HCT116 (cell line): ENCODE results near the gene ZNF652. TPM values are rescaled to one million over a fixed set of nuclear protein-coding genes. Genes with fewer than 3 reads are reported as not detected.

Source experiments
- ATAC-seq: fragments of 200-7000 bp; cut with Tn5 transposase; 2 replicates; pipeline ENCODE4 v1.9.1; 2020; ENCODE audit warnings: mild to moderate bottlenecking, moderate library complexity
- BruUV-seq: library from RNA; stranded (reverse); fragments of 400-500 nt; replicated peaks from 2 replicates; lab custom pipeline; 2021; lab: Mats Ljungman, UMichigan
- CTCF ChIA-PET: fragments of 300-600 bp; sonication (Branson Sonifier 250); formaldehyde crosslinking; loops from one replicate; lab custom pipeline; 2021; ENCODE audit warnings: antibody characterized with exemption; lab: Charles Lee
- POLR2A ChIA-PET: fragments of 300-600, 350-600 bp; sonication (Branson Sonifier 250); formaldehyde crosslinking; loops from one replicate; lab custom pipeline; 2021; ENCODE audit warnings: antibody characterized with exemption; lab: Charles Lee
- RAD21 ChIA-PET, 2 experiments: fragments of 300-600 bp; sonication (Branson Sonifier 250); formaldehyde crosslinking; loops; one replicate each; lab custom pipeline; 2023; ENCODE audit warnings: low total read pairs in 2 of 2; ENCODE audit not compliant: uncharacterized antibody in 2 of 2, unreplicated experiment in 2 of 2, low non-redundant PET in 1 of 2; lab: Charles Lee
- DNase-seq: peaks from one replicate; pipeline ENCODE4 v3.0.0-alpha.2; 2010; ENCODE audit warnings: low read depth, low spot score
- H2AFZ ChIP-seq: fragments of 200-600 bp; shearing (Covaris generic), sonication (generic); 2 replicates; pipeline ENCODE4 v1.6.1; 2017; ENCODE audit warnings: low read depth, mixed run types, mixed read lengths, antibody characterized with exemption, low read length; ENCODE audit not compliant: poor library complexity, severe bottlenecking
- H3K27ac ChIP-seq: 2 replicates; pipeline ENCODE4 v1.5.1; 2012; ENCODE audit warnings: low read depth, low read length
- H3K27me3 ChIP-seq: fragments of 200-600 bp; sonication (generic); 2 replicates; pipeline ENCODE4 v1.6.1; 2016; ENCODE audit warnings: mixed run types, low read length, mixed read lengths; ENCODE audit not compliant: insufficient read depth
- H3K36me3 ChIP-seq, 2 experiments: fragments of 200-500 bp in 1 of 2; fragments of 200-600 bp in 1 of 2; sonication (Bioruptor generic) in 1 of 2; sonication (generic) in 1 of 2; 2 replicates each; pipeline versions ENCODE4 v1.5.1 to v1.6.1; 2014 to 2016; ENCODE audit warnings: low read length in 2 of 2, inconsistent platforms in 1 of 2, mixed read lengths in 1 of 2, mixed run types in 1 of 2; ENCODE audit not compliant: insufficient read depth in 2 of 2, control insufficient read depth in 1 of 2
- H3K4me1 ChIP-seq, 2 experiments: fragments of 200-600 bp in 1 of 2; sonication (generic) in 1 of 2; 2 replicates each; pipeline versions ENCODE4 v1.5.1 to v1.6.1; 2012 to 2017; ENCODE audit warnings: low read length in 2 of 2, inconsistent platforms in 1 of 2, mild to moderate bottlenecking in 1 of 2, mixed read lengths in 1 of 2, mixed run types in 1 of 2, moderate library complexity in 1 of 2; ENCODE audit not compliant: insufficient read depth in 2 of 2, control insufficient read depth in 1 of 2
- H3K4me2 ChIP-seq: fragments of 200-600 bp; sonication (generic); 2 replicates; pipeline ENCODE4 v1.6.1; 2017; ENCODE audit warnings: mixed run types, low read length, mixed read lengths
- H3K4me3 ChIP-seq, 2 experiments: fragments of 200-600 bp in 1 of 2; sonication (generic) in 1 of 2; replicated peaks in 1 of 2; 2 replicates each; pipeline ENCODE4 v1.5.1; 2011 to 2016; ENCODE audit warnings: low read length in 2 of 2, control low read depth in 1 of 2, low read depth in 1 of 2, mild to moderate bottlenecking in 1 of 2, mixed read lengths in 1 of 2, mixed run types in 1 of 2
- H3K79me2 ChIP-seq: fragments of 200-600 bp; sonication (generic); 2 replicates; pipeline ENCODE4 v1.6.1; 2017; ENCODE audit warnings: mild to moderate bottlenecking, mixed run types, low read length, moderate library complexity, mixed read lengths; ENCODE audit not compliant: insufficient read depth
- H3K9ac ChIP-seq: fragments of 200-600 bp; sonication (generic); 2 replicates; pipeline ENCODE4 v1.6.1; 2016; ENCODE audit warnings: low read length, mixed read lengths
- H3K9me2 ChIP-seq: fragments of 200-600 bp; sonication (generic), shearing (Covaris generic); 2 replicates; pipeline ENCODE4 v1.6.1; 2017; ENCODE audit warnings: mixed run types, mild to moderate bottlenecking, moderate library complexity; ENCODE audit not compliant: insufficient read depth
- H3K9me3 ChIP-seq, 2 experiments: fragments of 200-500 bp in 1 of 2; fragments of 200-600 bp in 1 of 2; sonication (Bioruptor generic) in 1 of 2; sonication (generic) in 1 of 2; 2 replicates each; pipeline ENCODE4 v1.6.1; 2014 to 2017; ENCODE audit warnings: low read length in 2 of 2, mixed read lengths in 2 of 2, inconsistent platforms in 1 of 2, low read depth in 1 of 2, mild to moderate bottlenecking in 1 of 2, mixed run types in 1 of 2, moderate library complexity in 1 of 2; ENCODE audit not compliant: control insufficient read depth in 1 of 2, insufficient read depth in 1 of 2
- H4K20me1 ChIP-seq: fragments of 200-600 bp; sonication (generic), shearing (Covaris generic); 2 replicates; pipeline ENCODE4 v1.6.1; 2017; ENCODE audit warnings: mixed run types, mild to moderate bottlenecking, moderate library complexity; ENCODE audit not compliant: insufficient read depth
- EZH2 ChIP-seq: fragments of 200-600 bp; sonication (generic); IDR thresholded peaks from 2 replicates; pipeline ENCODE4 v1.6.1; 2017; ENCODE audit warnings: antibody characterized with exemption, mixed run types
- JUND ChIP-seq: IDR thresholded peaks from 2 replicates; pipeline ENCODE4 v1.6.1; 2012
- POLR2A ChIP-seq: IDR thresholded peaks from 2 replicates; pipeline ENCODE4 v1.7.0; 2011; ENCODE audit warnings: borderline replicate concordance; ENCODE audit not compliant: insufficient read depth, insufficient read length; ENCODE audit errors: extremely low read depth
- POLR2AphosphoS5 ChIP-seq: IDR thresholded peaks from 2 replicates; pipeline ENCODE4 v1.6.1; 2011; ENCODE audit warnings: mild to moderate bottlenecking, low read depth, low read length, moderate library complexity
- SIN3A ChIP-seq: IDR thresholded peaks from 2 replicates; pipeline ENCODE4 v1.6.1; 2012; ENCODE audit warnings: low read depth
- SP1 ChIP-seq: IDR thresholded peaks from 2 replicates; pipeline ENCODE4 v1.6.1; 2012; ENCODE audit warnings: low read depth
- TCF7L2 ChIP-seq: IDR thresholded peaks from 2 replicates; pipeline ENCODE4 v1.7.0; 2011; ENCODE audit warnings: borderline replicate concordance, inconsistent platforms; ENCODE audit not compliant: insufficient read depth, insufficient read length; ENCODE audit errors: extremely low read depth
- intact Hi-C: fragments of 100-400 bp; cut with micrococcal nuclease; formaldehyde crosslinking; loops from 2 replicates; pipeline ENCODE4 v1.10.0; 2022
- total RNA-seq: library from RNA; stranded (reverse); gene quantifications from one replicate; pipeline ENCODE4 v1.2.1, GENCODE V29; 2021; ENCODE audit not compliant: unreplicated experiment
- TF ChIP-seq, protein P1 (sequence below): IDR thresholded peaks from 2 replicates; pipeline ENCODE4 v1.6.1; 2011; ENCODE audit warnings: mild to moderate bottlenecking, low read length, moderate library complexity; ENCODE audit not compliant: insufficient replicate concordance; ENCODE audit errors: extremely low read depth
- TF ChIP-seq, protein P2 (sequence below): IDR thresholded peaks from 2 replicates; pipeline ENCODE4 v1.6.1; 2012

ZNF652 gene
- total RNA-seq, 1 experiment from 2014 or later: 27.8 TPM

DNA sequence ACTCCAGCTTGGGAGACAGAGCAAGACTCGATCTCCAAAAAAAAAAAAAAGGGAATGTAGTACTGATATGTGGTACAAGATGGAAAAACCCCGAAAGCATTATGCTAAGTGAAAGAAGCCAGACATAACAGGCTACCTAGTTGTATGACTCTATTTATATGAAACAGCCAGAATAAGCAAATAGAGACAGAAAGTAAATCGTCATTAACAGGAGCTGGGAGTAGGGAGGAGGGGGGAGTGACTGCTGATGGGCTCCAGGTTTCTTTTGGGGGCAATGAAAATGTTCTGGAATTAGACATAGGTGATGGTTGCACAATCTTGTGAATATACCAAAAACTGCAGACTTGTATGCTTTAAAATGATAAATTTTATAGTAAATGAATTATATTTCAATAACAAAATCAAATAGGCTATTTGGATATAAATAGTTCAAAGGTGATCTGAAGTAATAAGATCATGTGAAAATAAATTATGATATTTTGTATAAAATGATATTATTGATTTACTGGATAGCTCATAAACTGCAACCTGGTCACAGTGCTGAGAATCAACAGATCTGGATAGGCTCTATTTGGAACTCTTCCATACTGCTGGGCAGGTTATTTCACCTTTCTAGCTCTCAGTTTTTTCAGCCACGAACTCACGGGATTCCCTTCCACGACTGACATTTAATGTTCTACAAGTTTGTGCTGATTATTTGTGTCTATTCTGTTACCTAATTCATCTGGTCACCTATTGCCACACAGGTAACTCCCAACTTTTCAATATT is 27.1 kb downstream of the ZNF652 start:
- no peaks in the 10 kb centered on the region for H4K20me1 ChIP-seq
- CTCF ChIA-PET: no interaction called here

More for the DNA sequence above, 27.1 kb downstream of the ZNF652 start:
- Histone ChIP-seq H3K79me2 (peaks cover 50% of the 10 kb centered on the region), H3K27ac (no peak overlapping the region), H3K4me3 (no peak overlapping the region), H3K9ac (no peak overlapping the region), H3K4me2 (no peak overlapping the region), H3K9me3 (no peaks in the 10 kb centered on the region), H3K4me1 (no peaks in the 10 kb centered on the region), H2AFZ (no peak overlapping the region), H3K9me2 (no peaks in the 10 kb centered on the region), H3K36me3 (no peaks in the 10 kb centered on the region), H3K27me3 (no peaks in the 10 kb centered on the region)
- DNase-seq (no peak), ATAC-seq (no peak)
- intact Hi-C loops: no loop called here
- RAD21 ChIA-PET: no interaction called here
- TF ChIP-seq, protein P1, sequence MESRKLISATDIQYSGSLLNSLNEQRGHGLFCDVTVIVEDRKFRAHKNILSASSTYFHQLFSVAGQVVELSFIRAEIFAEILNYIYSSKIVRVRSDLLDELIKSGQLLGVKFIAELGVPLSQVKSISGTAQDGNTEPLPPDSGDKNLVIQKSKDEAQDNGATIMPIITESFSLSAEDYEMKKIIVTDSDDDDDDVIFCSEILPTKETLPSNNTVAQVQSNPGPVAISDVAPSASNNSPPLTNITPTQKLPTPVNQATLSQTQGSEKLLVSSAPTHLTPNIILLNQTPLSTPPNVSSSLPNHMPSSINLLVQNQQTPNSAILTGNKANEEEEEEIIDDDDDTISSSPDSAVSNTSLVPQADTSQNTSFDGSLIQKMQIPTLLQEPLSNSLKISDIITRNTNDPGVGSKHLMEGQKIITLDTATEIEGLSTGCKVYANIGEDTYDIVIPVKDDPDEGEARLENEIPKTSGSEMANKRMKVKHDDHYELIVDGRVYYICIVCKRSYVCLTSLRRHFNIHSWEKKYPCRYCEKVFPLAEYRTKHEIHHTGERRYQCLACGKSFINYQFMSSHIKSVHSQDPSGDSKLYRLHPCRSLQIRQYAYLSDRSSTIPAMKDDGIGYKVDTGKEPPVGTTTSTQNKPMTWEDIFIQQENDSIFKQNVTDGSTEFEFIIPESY: no peak
- TF ChIP-seq TCF7L2: no peak
- TF ChIP-seq SP1: no peak
- no peak for TF ChIP-seq POLR2AphosphoS5
- no peak for TF ChIP-seq POLR2A
- no peak for TF ChIP-seq JUND
- TF ChIP-seq, protein P2, sequence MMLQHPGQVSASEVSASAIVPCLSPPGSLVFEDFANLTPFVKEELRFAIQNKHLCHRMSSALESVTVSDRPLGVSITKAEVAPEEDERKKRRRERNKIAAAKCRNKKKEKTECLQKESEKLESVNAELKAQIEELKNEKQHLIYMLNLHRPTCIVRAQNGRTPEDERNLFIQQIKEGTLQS: no peak
- no peak for TF ChIP-seq SIN3A
- TF ChIP-seq EZH2: no peak
- POLR2A ChIA-PET: no interaction called here
- no TSS peak for BruUV-seq
